ENCODE results near the gene TYW1. TPM values are rescaled to one million over a fixed set of nuclear protein-coding genes. Genes with fewer than 3 reads are reported as not detected.
"Not testable (repeated sequence)": the region's sequence is repeated elsewhere in the genome, so short reads cannot be mapped to it uniquely, and the experiment has no call there.

TYW1 gene
- total RNA-seq, 1 donor from 2014 or later, result 15.4 TPM

- H3K4me3 ChIP-seq; H3K27me3 ChIP-seq (ENCODE audit: low read depth); H3K9me3 ChIP-seq; intact Hi-C loops (cut with DNase I); H3K4me1 ChIP-seq; ATAC-seq; DNase-seq; H3K27ac ChIP-seq; H3K36me3 ChIP-seq: not testable (repeated sequence)
Observed at GRCh38 chr7:67226967-67227366, 230.3 kb downstream of the TYW1 start.

- ATAC-seq, result peak; percentile 83 to 91
- intact Hi-C loops (cut with DNase I), result not testable (repeated sequence)
Observed at GRCh38 chr7:67229018-67229417, 232.4 kb downstream of the TYW1 start.

GRCh38 chr7:67230029-67230428 lies 233.4 kb downstream of the TYW1 start:
- peak overlapping the region; percentile 31 for H3K27ac ChIP-seq
- H3K27me3 ChIP-seq (ENCODE audit: low read depth); DNase-seq; intact Hi-C loops (cut with DNase I); H3K9me3 ChIP-seq; H3K4me3 ChIP-seq; H3K4me1 ChIP-seq; H3K36me3 ChIP-seq: not testable (repeated sequence)
- peak; percentile 72 to 79 for ATAC-seq

More at GRCh38 chr7:67229018-67229417, 232.4 kb downstream of the TYW1 start:
- not testable (repeated sequence) for H3K27me3 ChIP-seq (ENCODE audit: low read depth); H3K36me3 ChIP-seq; H3K4me1 ChIP-seq; DNase-seq; H3K27ac ChIP-seq; H3K9me3 ChIP-seq; H3K4me3 ChIP-seq

GRCh38 chr7:67233506-67233905 lies 236.9 kb downstream of the TYW1 start:
- H3K36me3 ChIP-seq; H3K27me3 ChIP-seq (ENCODE audit: low read depth); ATAC-seq; DNase-seq; H3K27ac ChIP-seq; H3K4me3 ChIP-seq; H3K9me3 ChIP-seq; H3K4me1 ChIP-seq; intact Hi-C loops (cut with DNase I): not testable (repeated sequence)

GRCh38 chr7:67236216-67236615 lies 239.6 kb downstream of the TYW1 start:
- H3K36me3 ChIP-seq; H3K9me3 ChIP-seq; H3K4me3 ChIP-seq; intact Hi-C loops (cut with DNase I); H3K27ac ChIP-seq; DNase-seq; H3K4me1 ChIP-seq; H3K27me3 ChIP-seq (ENCODE audit: low read depth): not testable (repeated sequence)
- peak in 1 of 2 donors; percentile 70 for ATAC-seq

GRCh38 chr7:67242871-67243270 lies 246.2 kb downstream of the TYW1 start:
- H3K36me3 ChIP-seq; H3K27ac ChIP-seq; H3K9me3 ChIP-seq; H3K4me3 ChIP-seq; ATAC-seq; H3K4me1 ChIP-seq; DNase-seq; H3K27me3 ChIP-seq (ENCODE audit: low read depth); intact Hi-C loops (cut with DNase I): not testable (repeated sequence)

- H3K36me3 ChIP-seq; H3K4me1 ChIP-seq; H3K4me3 ChIP-seq; ATAC-seq; H3K27ac ChIP-seq; H3K27me3 ChIP-seq (ENCODE audit: low read depth); intact Hi-C loops (cut with DNase I); DNase-seq: not testable (repeated sequence)
- H3K9me3 ChIP-seq, result peaks cover 13% of the 10 kb centered on the region
Observed at GRCh38 chr7:67248364-67248763, 251.7 kb downstream of the TYW1 start.

GRCh38 chr7:67251986-67252558 lies 255.4 kb downstream of the TYW1 start:
- ATAC-seq (no peak), DNase-seq (no peak)
- H3K4me1 ChIP-seq, result no peaks in the 10 kb centered on the region
- H3K9me3 ChIP-seq, result peaks cover 13% of the 10 kb centered on the region
- TF ChIP-seq CTCF (IDR thresholded peaks at IDR 0.05), result no peak
- H3K36me3 ChIP-seq, result no peaks in the 10 kb centered on the region
- H3K27ac ChIP-seq, result no peak overlapping the region
- H3K27me3 ChIP-seq (ENCODE audit: low read depth), result no peaks in the 10 kb centered on the region
- no peak overlapping the region for H3K4me3 ChIP-seq
- intact Hi-C loops (cut with DNase I), result no loop called here

GRCh38 chr7:67255076-67255475 lies 258.4 kb downstream of the TYW1 start:
- ATAC-seq; H3K27me3 ChIP-seq (ENCODE audit: low read depth); H3K4me3 ChIP-seq; DNase-seq; intact Hi-C loops (cut with DNase I); H3K36me3 ChIP-seq; H3K4me1 ChIP-seq; H3K27ac ChIP-seq: not testable (repeated sequence)
- H3K9me3 ChIP-seq, result peaks cover 13% of the 10 kb centered on the region

GRCh38 chr7:67257779-67258178 lies 261.1 kb downstream of the TYW1 start:
- H3K36me3 ChIP-seq; H3K9me3 ChIP-seq; intact Hi-C loops (cut with DNase I); H3K27ac ChIP-seq; DNase-seq; H3K27me3 ChIP-seq (ENCODE audit: low read depth); H3K4me1 ChIP-seq; ATAC-seq; H3K4me3 ChIP-seq: not testable (repeated sequence)

GRCh38 chr7:67259363-67259762 lies 262.7 kb downstream of the TYW1 start:
- H3K4me3 ChIP-seq; H3K36me3 ChIP-seq; intact Hi-C loops (cut with DNase I); ATAC-seq; H3K27ac ChIP-seq; H3K4me1 ChIP-seq; H3K27me3 ChIP-seq (ENCODE audit: low read depth); DNase-seq; H3K9me3 ChIP-seq: not testable (repeated sequence)

- H3K9me3 ChIP-seq; H3K4me3 ChIP-seq; DNase-seq; H3K27ac ChIP-seq; intact Hi-C loops (cut with DNase I); H3K36me3 ChIP-seq; ATAC-seq; H3K4me1 ChIP-seq; H3K27me3 ChIP-seq (ENCODE audit: low read depth): not testable (repeated sequence)
Observed at GRCh38 chr7:67260166-67260586, 263.5 kb downstream of the TYW1 start.

- H3K27ac ChIP-seq; ATAC-seq; H3K27me3 ChIP-seq (ENCODE audit: low read depth); H3K4me1 ChIP-seq; H3K4me3 ChIP-seq; intact Hi-C loops (cut with DNase I); DNase-seq; H3K9me3 ChIP-seq; H3K36me3 ChIP-seq: not testable (repeated sequence)
Observed at GRCh38 chr7:67264000-67264399, 267.4 kb downstream of the TYW1 start.
